OCI-LY7 (cell line): Measurements from ENCODE around the gene DHX57.

Experiments
- EZH2phosphoT487 ChIP-seq: fragments of 200-600 bp; sonication (generic); IDR thresholded peaks from 2 replicates; pipeline ENCODE4 v1.6.1; 2018; ENCODE audit warnings: low read depth, borderline replicate concordance, mild to moderate bottlenecking, mixed run types, antibody characterized with exemption, low read length, moderate library complexity, mixed read lengths
- TF ChIP-seq, protein P1 (sequence below): fragments of 200-600 bp; sonication (generic); conservative IDR thresholded peaks from 2 replicates; pipeline ENCODE4 v1.5.1; 2014; ENCODE audit warnings: mild to moderate bottlenecking, antibody characterized with exemption, low read length, moderate library complexity, mixed read lengths

GRCh38 chr2:38750011-38750890 lies 125.5 kb downstream of the DHX57 start:
- TF ChIP-seq EZH2phosphoT487 = no peak
- TF ChIP-seq, protein P1, sequence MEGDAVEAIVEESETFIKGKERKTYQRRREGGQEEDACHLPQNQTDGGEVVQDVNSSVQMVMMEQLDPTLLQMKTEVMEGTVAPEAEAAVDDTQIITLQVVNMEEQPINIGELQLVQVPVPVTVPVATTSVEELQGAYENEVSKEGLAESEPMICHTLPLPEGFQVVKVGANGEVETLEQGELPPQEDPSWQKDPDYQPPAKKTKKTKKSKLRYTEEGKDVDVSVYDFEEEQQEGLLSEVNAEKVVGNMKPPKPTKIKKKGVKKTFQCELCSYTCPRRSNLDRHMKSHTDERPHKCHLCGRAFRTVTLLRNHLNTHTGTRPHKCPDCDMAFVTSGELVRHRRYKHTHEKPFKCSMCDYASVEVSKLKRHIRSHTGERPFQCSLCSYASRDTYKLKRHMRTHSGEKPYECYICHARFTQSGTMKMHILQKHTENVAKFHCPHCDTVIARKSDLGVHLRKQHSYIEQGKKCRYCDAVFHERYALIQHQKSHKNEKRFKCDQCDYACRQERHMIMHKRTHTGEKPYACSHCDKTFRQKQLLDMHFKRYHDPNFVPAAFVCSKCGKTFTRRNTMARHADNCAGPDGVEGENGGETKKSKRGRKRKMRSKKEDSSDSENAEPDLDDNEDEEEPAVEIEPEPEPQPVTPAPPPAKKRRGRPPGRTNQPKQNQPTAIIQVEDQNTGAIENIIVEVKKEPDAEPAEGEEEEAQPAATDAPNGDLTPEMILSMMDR = no peak
